Lung (tissue), 12 donors: ENCODE data around the gene SHROOM1. TPM values are rescaled to one million over a fixed set of nuclear protein-coding genes. Genes with fewer than 3 reads are reported as not detected.

Experiments used
- ATAC-seq: fragments of 200-7000 bp; cut with Tn5 transposase; one replicate; pipeline ENCODE4 v1.9.1; 2020; ENCODE audit warnings: moderate number of reproducible peaks; ENCODE audit not compliant: insufficient read depth, low FRiP score
- DNase-seq, 3 donors: peaks; one replicate each; pipeline ENCODE4 v3.0.0-alpha.2; 2013 to 2017
- H3K27ac ChIP-seq, 2 donors: one replicate each; pipeline ENCODE4 v1.5.1; 2013; ENCODE audit warnings: mild to moderate bottlenecking in 2 of 2, moderate library complexity in 2 of 2, control low read depth in 1 of 2, inconsistent platforms in 1 of 2, low read depth in 1 of 2, low read length in 1 of 2
- H3K27me3 ChIP-seq, 3 donors: one replicate each; pipeline ENCODE4 v1.5.1; 2013; ENCODE audit warnings: low read length in 2 of 3; ENCODE audit not compliant: control insufficient read depth in 3 of 3, insufficient read depth in 3 of 3
- H3K36me3 ChIP-seq, 4 donors: one replicate each; pipeline ENCODE4 v1.5.1; 2013; ENCODE audit warnings: low read length in 4 of 4, mild to moderate bottlenecking in 1 of 4, moderate library complexity in 1 of 4; ENCODE audit not compliant: control insufficient read depth in 4 of 4, insufficient read depth in 4 of 4
- H3K4me1 ChIP-seq, 5 donors: one replicate each; pipeline ENCODE4 v1.5.1; 2013; ENCODE audit warnings: low read length in 5 of 5, mild to moderate bottlenecking in 2 of 5, moderate library complexity in 1 of 5; ENCODE audit not compliant: control insufficient read depth in 5 of 5, insufficient read depth in 5 of 5
- H3K4me3 ChIP-seq: one replicate; pipeline ENCODE4 v1.5.1; 2013; ENCODE audit warnings: mild to moderate bottlenecking, control low read depth, moderate library complexity
- H3K9ac ChIP-seq, 2 donors: one replicate each; pipeline ENCODE4 v1.5.1; 2013; ENCODE audit warnings: low read length in 2 of 2, control low read depth in 1 of 2; ENCODE audit not compliant: insufficient read depth in 1 of 2
- H3K9me3 ChIP-seq, 4 donors: one replicate each; pipeline ENCODE4 v1.5.1; 2013; ENCODE audit warnings: low read length in 3 of 4, mild to moderate bottlenecking in 1 of 4, moderate library complexity in 1 of 4; ENCODE audit not compliant: control insufficient read depth in 4 of 4, insufficient read depth in 3 of 4
- WGBS, 2 donors: extraction: QIAGEN DNeasy Blood & Tissue Kit; methylation state at CpG; one replicate each; pipeline ENCODE4 v1.1.7; 2013; 5-methylcytosine and 5-hydroxymethylcytosine counted together
- polyA plus RNA-seq, 2 donors: library from polyadenylated mRNA; stranded (reverse); fragments of 200-250 nt; gene quantifications; one replicate each; pipeline ENCODE4 v1.2.1, GENCODE V29; 2013
- total RNA-seq, 2 donors: library from RNA; depleted of rRNA in 1 of 2; stranded (reverse); fragments of >200 nt in 1 of 2; gene quantifications; one replicate each; pipeline ENCODE4 v1.2.1, GENCODE V29; 2014 to 2021
- TF ChIP-seq, protein P1 (sequence below): IDR thresholded peaks from 2 replicates; pipeline ENCODE4 v1.5.1; 2012; ENCODE audit warnings: mild to moderate bottlenecking; ENCODE audit errors: control extremely low read depth, extremely low read depth
- donor health status: control.
- donor health status: control.
- donor health status: Bipolar disorder and iron deficiency.
- donor health status: healthy.
- donor health status: DM: yes; HTN: yes; CAD: no.

Gene SHROOM1
- total and polyA plus RNA-seq, 4 donors = 7.0 to 21.9 (median 11.4) TPM

DNA sequence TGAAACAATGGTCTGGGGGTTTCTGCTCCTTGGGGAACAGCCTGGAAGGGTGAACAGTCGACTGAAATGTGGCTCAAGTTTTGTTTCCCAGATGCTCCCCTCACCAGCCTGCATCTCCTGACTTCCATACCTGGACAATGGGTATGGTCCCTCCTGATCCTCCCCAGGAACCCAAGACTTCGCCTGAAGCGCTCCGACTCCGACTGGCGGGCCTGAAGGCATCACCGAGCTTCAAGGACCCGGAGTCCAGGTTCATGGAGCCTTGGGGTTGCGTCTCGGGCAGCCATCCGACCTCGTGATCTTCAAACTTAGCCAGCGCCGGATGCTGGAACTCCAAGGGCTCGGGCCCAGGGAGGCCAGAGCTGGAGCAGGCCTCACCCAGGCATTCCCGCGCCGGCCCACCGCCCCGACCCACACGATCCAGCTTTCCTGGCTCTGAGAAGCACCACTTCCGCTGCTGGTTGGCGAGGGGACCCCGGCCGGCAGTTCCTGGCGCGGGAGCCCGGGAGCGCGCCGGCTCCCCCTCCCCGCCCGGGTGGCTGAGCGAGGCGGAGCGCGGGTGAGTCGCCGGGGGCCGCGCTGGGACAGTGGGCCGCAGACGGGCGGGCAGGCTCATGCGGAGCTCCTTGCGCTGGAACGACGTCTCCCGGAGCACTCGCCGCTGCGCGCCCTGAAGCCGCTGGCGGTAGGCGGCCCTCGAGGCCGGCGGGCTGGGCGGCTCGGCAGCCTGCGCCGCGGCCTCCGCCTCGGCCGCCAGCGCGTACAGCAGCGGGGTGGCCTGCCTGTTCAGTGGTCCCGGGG, 5.2 kb downstream of the SHROOM1 start:
- Histone ChIP-seq H3K27ac (no peak overlapping the region), H3K4me1 (peaks cover 0 to 23% (median 6%) of the 10 kb centered on the region in 5 donors), H3K4me3 (no peak overlapping the region), H3K9ac (no peak overlapping the region), H3K9me3 (peaks cover 0 to 2% (median 0%) of the 10 kb centered on the region in 4 donors), H3K27me3 (peaks cover 0 to 17% (median 12%) of the 10 kb centered on the region in 3 donors), H3K36me3 (peaks cover 0 to 4% (median 0%) of the 10 kb centered on the region in 4 donors)
- ATAC-seq = no peak
- WGBS, 2 donors = 42 to 64% methylated on average over 52 to 71 of the region's 71 CpGs
- TF ChIP-seq, protein P1, sequence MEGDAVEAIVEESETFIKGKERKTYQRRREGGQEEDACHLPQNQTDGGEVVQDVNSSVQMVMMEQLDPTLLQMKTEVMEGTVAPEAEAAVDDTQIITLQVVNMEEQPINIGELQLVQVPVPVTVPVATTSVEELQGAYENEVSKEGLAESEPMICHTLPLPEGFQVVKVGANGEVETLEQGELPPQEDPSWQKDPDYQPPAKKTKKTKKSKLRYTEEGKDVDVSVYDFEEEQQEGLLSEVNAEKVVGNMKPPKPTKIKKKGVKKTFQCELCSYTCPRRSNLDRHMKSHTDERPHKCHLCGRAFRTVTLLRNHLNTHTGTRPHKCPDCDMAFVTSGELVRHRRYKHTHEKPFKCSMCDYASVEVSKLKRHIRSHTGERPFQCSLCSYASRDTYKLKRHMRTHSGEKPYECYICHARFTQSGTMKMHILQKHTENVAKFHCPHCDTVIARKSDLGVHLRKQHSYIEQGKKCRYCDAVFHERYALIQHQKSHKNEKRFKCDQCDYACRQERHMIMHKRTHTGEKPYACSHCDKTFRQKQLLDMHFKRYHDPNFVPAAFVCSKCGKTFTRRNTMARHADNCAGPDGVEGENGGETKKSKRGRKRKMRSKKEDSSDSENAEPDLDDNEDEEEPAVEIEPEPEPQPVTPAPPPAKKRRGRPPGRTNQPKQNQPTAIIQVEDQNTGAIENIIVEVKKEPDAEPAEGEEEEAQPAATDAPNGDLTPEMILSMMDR = no peak
- DNase-seq = peak; percentile 38 to 74 (median 63)

DNA sequence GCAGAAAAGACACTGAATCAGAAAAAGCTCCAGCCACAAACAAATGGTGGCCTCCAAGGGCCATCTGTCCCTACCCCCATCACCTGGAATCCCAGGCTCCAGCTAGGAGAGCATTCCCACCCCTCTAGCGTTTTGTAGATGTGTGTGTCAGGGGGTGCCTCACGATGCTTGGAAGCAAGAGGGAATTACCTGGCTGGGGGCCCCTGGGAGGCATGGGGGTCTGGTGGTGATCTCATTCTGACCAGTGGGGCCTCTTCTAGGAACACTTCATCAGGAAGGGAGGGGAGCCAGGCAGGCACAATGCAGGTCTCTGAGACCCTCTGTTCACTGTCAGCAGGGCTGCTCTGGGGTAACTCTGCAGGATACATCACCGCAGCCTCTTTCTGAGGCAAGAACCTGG, 6.0 kb downstream of the SHROOM1 start:
- ATAC-seq (no peak), DNase-seq (no peak)
- WGBS, 2 donors = 89% methylated on average over 3 of the region's 3 CpGs
- TF ChIP-seq, protein P1 = no peak
- Histone ChIP-seq H3K27ac (no peak overlapping the region), H3K27me3 (peaks cover 0 to 16% (median 14%) of the 10 kb centered on the region in 3 donors), H3K36me3 (peaks cover 0 to 4% (median 0%) of the 10 kb centered on the region in 4 donors), H3K4me3 (no peak overlapping the region), H3K9me3 (peaks cover 0 to 1% (median 0%) of the 10 kb centered on the region in 4 donors), H3K4me1 (peaks cover 0 to 29% (median 6%) of the 10 kb centered on the region in 5 donors), H3K9ac (no peak overlapping the region)

DNA sequence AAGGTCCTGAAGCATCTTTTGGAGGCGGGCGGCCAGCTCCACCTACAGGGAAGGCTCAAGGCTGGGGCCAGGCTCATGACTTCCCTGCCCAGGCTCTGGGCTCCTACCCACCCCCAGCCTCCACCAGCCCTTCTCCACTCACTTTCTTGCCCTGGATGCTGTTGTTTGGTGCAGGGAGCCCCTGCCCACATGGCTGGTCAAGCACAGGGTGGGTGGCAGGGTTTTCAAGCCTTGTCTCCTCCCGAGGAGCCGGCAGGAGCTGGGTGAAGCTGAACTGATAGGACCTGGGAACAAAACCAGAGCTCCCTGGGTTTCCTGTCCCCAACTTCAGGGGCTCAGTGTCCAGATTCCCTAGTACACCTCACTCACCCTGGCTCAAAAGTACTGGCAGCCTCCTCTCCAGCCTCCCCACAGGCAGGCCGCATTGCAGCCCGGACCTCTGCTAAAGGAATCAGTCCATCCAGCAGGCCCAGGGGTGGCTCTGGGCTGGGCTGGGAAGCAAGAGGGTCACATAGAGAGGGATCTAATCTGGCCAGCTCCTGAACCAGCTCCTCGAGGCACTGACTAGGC, 6.9 kb downstream of the SHROOM1 start:
- Histone ChIP-seq H3K9ac (no peak overlapping the region), H3K4me1 (peaks cover 0 to 28% (median 3%) of the 10 kb centered on the region in 5 donors), H3K27ac (no peak overlapping the region), H3K4me3 (no peak overlapping the region), H3K36me3 (peaks cover 0 to 4% (median 0%) of the 10 kb centered on the region in 4 donors), H3K27me3 (peaks cover 0 to 17% (median 11%) of the 10 kb centered on the region in 3 donors), H3K9me3 (no peaks in the 10 kb centered on the region)
- DNase-seq = no peak
- WGBS, 2 donors = 83 to 90% methylated on average over 7 of the region's 7 CpGs
- TF ChIP-seq, protein P1 = no peak
- ATAC-seq = no peak
